ENCODE data around the gene ID3. TPM values are rescaled to one million over a fixed set of nuclear protein-coding genes. Genes with fewer than 3 reads are reported as not detected.

ID3 gene
- polyA plus RNA-seq, 4 donors: 78.1 to 157 (median 125) TPM

DNA sequence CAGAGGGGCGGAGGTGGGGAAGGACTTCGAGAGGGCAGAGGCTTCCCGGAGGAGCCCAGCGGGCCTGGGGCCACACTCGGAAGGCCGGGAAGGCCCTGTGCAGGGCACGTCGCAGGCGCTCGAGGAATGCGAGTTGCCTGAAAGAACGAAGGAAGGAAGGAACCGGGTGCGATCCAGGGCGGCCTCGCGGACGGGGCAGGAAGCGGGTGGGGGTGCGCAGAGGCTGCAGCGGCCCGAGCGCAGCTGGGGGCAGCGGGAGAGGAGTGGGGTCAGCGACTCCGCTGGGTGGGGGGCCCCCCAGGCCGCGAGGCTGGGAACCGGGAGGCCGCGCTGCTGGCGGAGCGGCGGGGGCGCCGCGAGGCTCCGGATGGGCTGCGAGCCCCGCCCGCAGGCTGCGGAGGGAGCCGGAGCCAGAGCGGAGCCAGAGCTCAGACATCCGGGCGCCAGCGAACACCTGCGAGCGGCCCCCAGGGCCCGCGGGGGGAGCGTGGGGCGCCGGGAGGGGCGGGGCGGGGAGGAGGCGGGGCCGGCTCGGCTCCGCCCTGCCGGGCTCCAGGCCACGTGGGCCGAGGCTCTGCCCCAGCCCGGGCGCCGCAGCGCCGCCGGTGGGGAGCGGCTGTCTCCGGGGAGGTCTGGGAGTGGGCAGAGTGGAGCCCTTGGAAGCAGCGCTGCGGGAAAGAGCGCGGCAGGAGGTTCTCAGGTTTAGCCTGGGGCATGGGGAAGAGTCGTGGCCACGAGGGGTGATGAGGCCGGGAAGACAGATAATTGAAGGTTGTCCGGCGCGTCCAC lies 4.6 kb downstream of the ID3 start:
- WGBS, 3 donors: 0 to 1% (median 1%) methylated on average over 52 to 81 of the region's 81 CpGs
- Histone ChIP-seq H3K36me3 (ENCODE audit: control insufficient read depth in 3 of 3, insufficient read depth in 2 of 3, low read depth in 1 of 3, low read length in 3 of 3) (peaks cover 0 to 20% (median 0%) of the 10 kb centered on the region in 3 donors), H3K9me3 (ENCODE audit: control insufficient read depth in 2 of 2, insufficient read depth in 1 of 2, low read depth in 1 of 2, low read length in 1 of 2) (no peaks in the 10 kb centered on the region), H3K4me1 (ENCODE audit: control insufficient read depth in 3 of 3, insufficient read depth in 2 of 3, low read depth in 1 of 3, low read length in 2 of 3) (peaks cover 0 to 40% (median 7%) of the 10 kb centered on the region in 3 donors), H3K4me3 (ENCODE audit: low read depth in 1 of 3, low read length in 3 of 3) (peak overlapping the region; percentile 50 to 52 (median 51)), H3K27me3 (ENCODE audit: control insufficient read depth in 3 of 3, insufficient read depth in 3 of 3, low read length in 3 of 3) (no peaks in the 10 kb centered on the region), H3K27ac (ENCODE audit: low read depth in 1 of 3, low read length in 2 of 3) (peak overlapping the region; percentile 87 to 97 (median 95))
- FAIRE-seq (no peak), DNase-seq (peak; percentile 89 to 94)

DNA sequence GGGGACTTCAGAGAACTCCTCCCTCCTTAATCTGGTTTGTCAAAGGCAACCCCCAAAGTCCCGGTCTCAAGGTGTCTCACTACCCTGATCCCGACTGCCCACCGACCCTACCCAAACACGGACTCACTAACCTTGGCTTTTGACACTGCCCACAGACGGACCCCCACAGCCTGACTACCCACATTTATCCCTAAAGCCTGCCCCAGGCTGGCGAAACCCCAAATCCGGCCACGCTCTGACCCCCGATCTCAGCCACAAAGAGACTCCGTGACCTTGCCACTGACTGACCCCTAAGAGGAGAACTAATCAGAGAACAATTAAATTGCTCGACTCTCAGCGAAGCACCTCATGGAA lies 5.2 kb downstream of the ID3 start:
- no peaks in the 10 kb centered on the region for H3K9me3 ChIP-seq (ENCODE audit: control insufficient read depth in 2 of 2, insufficient read depth in 1 of 2, low read depth in 1 of 2, low read length in 1 of 2)
- H3K4me1 ChIP-seq (ENCODE audit: control insufficient read depth in 3 of 3, insufficient read depth in 2 of 3, low read depth in 1 of 3, low read length in 2 of 3): peaks cover 0 to 40% (median 7%) of the 10 kb centered on the region in 3 donors
- DNase-seq (no peak), FAIRE-seq (no peak)
- no peaks in the 10 kb centered on the region for H3K27me3 ChIP-seq (ENCODE audit: control insufficient read depth in 3 of 3, insufficient read depth in 3 of 3, low read length in 3 of 3)
- peak overlapping the region; percentile 45 to 52 (median 50) for H3K4me3 ChIP-seq (ENCODE audit: low read depth in 1 of 3, low read length in 3 of 3)
- H3K36me3 ChIP-seq (ENCODE audit: control insufficient read depth in 3 of 3, insufficient read depth in 2 of 3, low read depth in 1 of 3, low read length in 3 of 3): peaks cover 0 to 20% (median 0%) of the 10 kb centered on the region in 3 donors
- 8 to 27% (median 14%) methylated on average over 12 of the region's 12 CpGs for WGBS, 3 donors
- H3K27ac ChIP-seq (ENCODE audit: low read depth in 1 of 3, low read length in 2 of 3): peak overlapping the region; percentile 87 to 95 (median 87)

DNA sequence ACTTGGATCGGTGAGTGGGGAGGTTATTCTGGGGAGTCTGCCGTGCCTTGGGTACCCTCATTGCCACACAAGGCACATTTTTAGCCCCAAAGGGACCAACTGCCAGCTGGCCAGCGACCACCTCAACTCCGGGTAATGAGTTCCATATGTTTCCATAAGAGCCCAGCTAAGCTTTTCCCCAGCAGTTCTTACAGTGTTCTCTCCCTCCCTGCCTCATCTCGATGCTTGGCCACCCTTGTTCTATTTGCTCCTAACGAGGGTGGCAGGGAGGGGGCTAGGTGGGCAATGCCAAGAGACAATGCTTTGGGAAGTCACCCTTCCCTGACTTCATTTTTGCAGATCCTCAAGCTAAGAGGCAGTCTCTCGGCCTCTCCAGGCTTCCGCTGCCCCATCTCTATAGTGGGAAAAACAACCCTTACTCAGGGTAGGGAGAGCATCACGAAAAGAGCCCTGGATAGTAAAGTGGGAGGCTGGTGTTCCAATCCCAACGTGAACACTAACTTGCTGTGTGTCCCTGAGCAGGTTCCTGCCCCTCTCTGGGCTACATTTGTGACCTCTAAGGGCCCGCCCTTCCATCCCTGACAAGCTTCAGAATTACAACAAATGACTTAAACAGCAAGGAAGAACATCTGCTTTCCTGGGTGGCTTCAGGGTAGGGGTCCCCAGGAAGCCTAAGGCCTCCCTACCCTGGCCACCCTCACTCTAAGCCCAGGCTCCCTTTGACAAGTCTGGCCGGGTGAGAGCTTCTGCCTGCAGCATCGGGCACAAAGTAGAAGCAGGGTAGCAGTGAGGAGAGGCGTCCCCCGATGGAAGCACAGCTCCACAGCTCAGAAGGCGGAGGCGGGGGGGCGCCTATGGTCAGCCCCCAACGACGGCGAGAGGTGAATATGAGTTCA lies 5.8 kb downstream of the ID3 start:
- DNase-seq: no peak
- peak overlapping the region in 2 of 3 donors; percentile 87 to 95 for H3K27ac ChIP-seq (ENCODE audit: low read depth in 1 of 3, low read length in 2 of 3)
- peaks cover 0 to 16% (median 0%) of the 10 kb centered on the region in 3 donors for H3K36me3 ChIP-seq (ENCODE audit: control insufficient read depth in 3 of 3, insufficient read depth in 2 of 3, low read depth in 1 of 3, low read length in 3 of 3)
- H3K9me3 ChIP-seq (ENCODE audit: control insufficient read depth in 2 of 2, insufficient read depth in 1 of 2, low read depth in 1 of 2, low read length in 1 of 2): no peaks in the 10 kb centered on the region
- H3K4me3 ChIP-seq (ENCODE audit: low read depth in 1 of 3, low read length in 3 of 3): peak overlapping the region in 1 of 3 donors; percentile 20
- H3K27me3 ChIP-seq (ENCODE audit: control insufficient read depth in 3 of 3, insufficient read depth in 3 of 3, low read length in 3 of 3): no peaks in the 10 kb centered on the region
- peaks cover 0 to 40% (median 7%) of the 10 kb centered on the region in 3 donors for H3K4me1 ChIP-seq (ENCODE audit: control insufficient read depth in 3 of 3, insufficient read depth in 2 of 3, low read depth in 1 of 3, low read length in 2 of 3)
- FAIRE-seq: no peak
- 65 to 75% (median 66%) methylated on average over 20 to 21 of the region's 21 CpGs for WGBS, 3 donors

DNA sequence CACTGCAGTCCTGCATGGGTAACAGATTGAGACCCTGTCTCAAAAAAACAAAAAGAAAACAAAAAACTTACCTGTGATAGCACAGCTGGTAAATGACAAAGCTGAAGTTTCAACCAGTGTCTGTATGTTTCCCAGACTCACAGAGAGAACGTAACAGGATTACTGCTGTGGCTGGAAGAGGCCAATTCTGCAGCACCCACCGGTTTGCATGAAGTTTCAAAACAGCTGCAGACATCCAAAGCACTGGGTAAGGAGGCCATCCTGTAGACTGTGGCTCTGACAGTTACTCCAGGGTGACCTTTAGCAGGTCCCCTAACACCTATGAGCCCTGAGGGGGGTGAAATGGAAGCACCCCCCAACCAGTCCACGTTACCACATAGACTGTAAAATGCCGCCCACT lies 7.5 kb downstream of the ID3 start:
- no peaks in the 10 kb centered on the region for H3K9me3 ChIP-seq (ENCODE audit: control insufficient read depth in 2 of 2, insufficient read depth in 1 of 2, low read depth in 1 of 2, low read length in 1 of 2)
- peaks cover 0 to 3% (median 0%) of the 10 kb centered on the region in 3 donors for H3K36me3 ChIP-seq (ENCODE audit: control insufficient read depth in 3 of 3, insufficient read depth in 2 of 3, low read depth in 1 of 3, low read length in 3 of 3)
- FAIRE-seq: no peak
- 81 to 83% (median 83%) methylated on average over 4 of the region's 4 CpGs for WGBS, 3 donors
- no peak overlapping the region for H3K4me3 ChIP-seq (ENCODE audit: low read depth in 1 of 3, low read length in 3 of 3)
- no peak overlapping the region for H3K27ac ChIP-seq (ENCODE audit: low read depth in 1 of 3, low read length in 2 of 3)
- peaks cover 0 to 35% (median 2%) of the 10 kb centered on the region in 3 donors for H3K4me1 ChIP-seq (ENCODE audit: control insufficient read depth in 3 of 3, insufficient read depth in 2 of 3, low read depth in 1 of 3, low read length in 2 of 3)
- DNase-seq: no peak
- H3K27me3 ChIP-seq (ENCODE audit: control insufficient read depth in 3 of 3, insufficient read depth in 3 of 3, low read length in 3 of 3): no peaks in the 10 kb centered on the region

DNA sequence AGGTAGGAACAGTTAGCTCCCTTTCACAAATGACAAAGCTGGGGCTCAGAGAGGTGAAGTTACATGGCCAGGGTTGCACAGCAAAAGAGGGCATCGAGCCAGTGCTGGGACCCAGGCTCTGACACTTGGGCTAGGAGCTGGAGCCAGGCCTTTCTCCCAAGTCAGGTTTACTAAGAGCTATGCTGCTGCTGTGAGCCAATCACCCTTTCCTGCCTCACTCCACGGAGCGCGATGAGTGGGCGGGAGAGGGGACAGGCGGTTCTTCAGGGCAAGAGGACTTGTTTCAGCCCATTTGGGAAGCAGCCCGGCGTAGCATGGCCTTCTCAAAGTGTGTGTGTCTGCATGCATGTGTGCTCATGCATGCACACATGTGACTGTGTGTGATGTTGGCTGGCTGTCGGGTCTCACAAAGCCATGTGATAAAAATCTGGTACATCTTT lies 10.6 kb downstream of the ID3 start:
- 69 to 92% (median 81%) methylated on average over 9 of the region's 9 CpGs for WGBS, 3 donors
- H3K4me1 ChIP-seq (ENCODE audit: control insufficient read depth in 3 of 3, insufficient read depth in 2 of 3, low read depth in 1 of 3, low read length in 2 of 3): peaks cover 0 to 16% (median 2%) of the 10 kb centered on the region in 3 donors
- H3K4me3 ChIP-seq (ENCODE audit: low read depth in 1 of 3, low read length in 3 of 3): no peak overlapping the region
- H3K36me3 ChIP-seq (ENCODE audit: control insufficient read depth in 3 of 3, insufficient read depth in 2 of 3, low read depth in 1 of 3, low read length in 3 of 3): no peaks in the 10 kb centered on the region
- DNase-seq: peak in 1 of 2 donors; percentile 8
- no peak for FAIRE-seq
- H3K9me3 ChIP-seq (ENCODE audit: control insufficient read depth in 2 of 2, insufficient read depth in 1 of 2, low read depth in 1 of 2, low read length in 1 of 2): no peaks in the 10 kb centered on the region
- no peaks in the 10 kb centered on the region for H3K27me3 ChIP-seq (ENCODE audit: control insufficient read depth in 3 of 3, insufficient read depth in 3 of 3, low read length in 3 of 3)
- H3K27ac ChIP-seq (ENCODE audit: low read depth in 1 of 3, low read length in 2 of 3): peak overlapping the region in 1 of 3 donors; percentile 4

DNA sequence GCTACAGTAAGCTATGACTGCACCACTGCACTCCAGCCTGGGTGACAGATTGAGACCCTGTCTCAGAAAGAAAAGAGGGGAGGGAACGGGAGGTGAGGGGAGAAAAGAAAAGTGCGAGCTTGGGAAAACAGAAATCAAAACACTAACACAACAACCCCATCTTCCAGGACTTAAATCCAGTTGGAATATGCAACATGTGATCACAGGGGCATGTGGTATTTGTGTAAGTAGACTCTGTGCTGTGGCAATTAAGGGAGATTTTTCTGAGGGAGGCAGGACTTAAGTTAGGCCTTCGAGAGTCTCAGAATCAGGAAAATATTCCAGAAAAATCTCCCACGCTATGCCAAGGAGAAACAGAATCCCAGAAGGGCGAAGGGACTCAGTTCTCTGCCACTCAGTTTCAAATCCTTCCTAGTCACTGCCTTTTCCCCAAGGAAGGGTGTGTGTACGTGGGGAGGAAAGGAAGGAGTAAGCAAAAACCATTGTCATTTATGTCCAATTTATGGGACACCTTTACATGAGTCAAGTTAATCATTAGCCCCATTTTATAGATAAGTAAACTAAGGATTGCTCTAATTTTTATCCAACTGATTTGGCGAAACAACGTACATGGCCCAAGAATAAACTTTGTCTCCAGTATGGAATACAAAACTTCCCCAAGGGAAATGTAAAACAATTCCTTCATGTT lies 12.3 kb downstream of the ID3 start:
- Histone ChIP-seq H3K27ac (ENCODE audit: low read depth in 1 of 3, low read length in 2 of 3) (peak overlapping the region; percentile 50 to 85 (median 73)), H3K27me3 (ENCODE audit: control insufficient read depth in 3 of 3, insufficient read depth in 3 of 3, low read length in 3 of 3) (no peaks in the 10 kb centered on the region), H3K36me3 (ENCODE audit: control insufficient read depth in 3 of 3, insufficient read depth in 2 of 3, low read depth in 1 of 3, low read length in 3 of 3) (no peaks in the 10 kb centered on the region), H3K9me3 (ENCODE audit: control insufficient read depth in 2 of 2, insufficient read depth in 1 of 2, low read depth in 1 of 2, low read length in 1 of 2) (no peaks in the 10 kb centered on the region), H3K4me3 (ENCODE audit: low read depth in 1 of 3, low read length in 3 of 3) (no peak overlapping the region), H3K4me1 (ENCODE audit: control insufficient read depth in 3 of 3, insufficient read depth in 2 of 3, low read depth in 1 of 3, low read length in 2 of 3) (peaks cover 0 to 13% (median 2%) of the 10 kb centered on the region in 3 donors)
- DNase-seq: peak; percentile 81 to 87
- WGBS, 3 donors: 26 to 59% (median 39%) methylated on average over 8 of the region's 8 CpGs
- FAIRE-seq: no peak

DNA sequence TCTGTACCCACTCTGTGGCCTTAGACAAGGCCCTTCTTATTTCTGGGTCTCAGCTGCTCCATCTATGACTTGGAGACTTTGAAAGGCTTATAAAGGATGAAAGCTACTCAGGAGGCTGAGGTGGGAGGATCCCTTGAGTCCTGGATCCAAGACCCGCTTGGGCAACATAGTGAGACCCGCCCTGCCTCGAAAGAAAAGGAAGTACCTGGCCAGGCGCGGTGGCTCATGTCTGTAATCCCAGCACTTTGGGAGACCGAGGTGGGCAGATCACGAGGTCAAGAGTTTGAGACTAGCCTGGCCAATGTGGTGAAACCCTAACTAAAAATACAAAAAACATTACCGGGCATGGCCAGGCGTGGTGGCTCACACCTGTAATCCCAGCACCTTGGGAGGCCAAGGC lies 13.4 kb downstream of the ID3 start:
- no peak overlapping the region for H3K27ac ChIP-seq (ENCODE audit: low read depth in 1 of 3, low read length in 2 of 3)
- H3K4me1 ChIP-seq (ENCODE audit: control insufficient read depth in 3 of 3, insufficient read depth in 2 of 3, low read depth in 1 of 3, low read length in 2 of 3): peaks cover 0 to 10% (median 2%) of the 10 kb centered on the region in 3 donors
- DNase-seq: no peak
- no peak overlapping the region for H3K4me3 ChIP-seq (ENCODE audit: low read depth in 1 of 3, low read length in 3 of 3)
- no peaks in the 10 kb centered on the region for H3K36me3 ChIP-seq (ENCODE audit: control insufficient read depth in 3 of 3, insufficient read depth in 2 of 3, low read depth in 1 of 3, low read length in 3 of 3)
- WGBS, 3 donors: 56 to 87% (median 77%) methylated on average over 9 of the region's 9 CpGs
- no peaks in the 10 kb centered on the region for H3K9me3 ChIP-seq (ENCODE audit: control insufficient read depth in 2 of 2, insufficient read depth in 1 of 2, low read depth in 1 of 2, low read length in 1 of 2)
- no peak for FAIRE-seq
- H3K27me3 ChIP-seq (ENCODE audit: control insufficient read depth in 3 of 3, insufficient read depth in 3 of 3, low read length in 3 of 3): no peaks in the 10 kb centered on the region

All from small intestine (tissue), 7 donors.